Measurements from ENCODE around the gene SLC7A4.

Gene SLC7A4, protein sequence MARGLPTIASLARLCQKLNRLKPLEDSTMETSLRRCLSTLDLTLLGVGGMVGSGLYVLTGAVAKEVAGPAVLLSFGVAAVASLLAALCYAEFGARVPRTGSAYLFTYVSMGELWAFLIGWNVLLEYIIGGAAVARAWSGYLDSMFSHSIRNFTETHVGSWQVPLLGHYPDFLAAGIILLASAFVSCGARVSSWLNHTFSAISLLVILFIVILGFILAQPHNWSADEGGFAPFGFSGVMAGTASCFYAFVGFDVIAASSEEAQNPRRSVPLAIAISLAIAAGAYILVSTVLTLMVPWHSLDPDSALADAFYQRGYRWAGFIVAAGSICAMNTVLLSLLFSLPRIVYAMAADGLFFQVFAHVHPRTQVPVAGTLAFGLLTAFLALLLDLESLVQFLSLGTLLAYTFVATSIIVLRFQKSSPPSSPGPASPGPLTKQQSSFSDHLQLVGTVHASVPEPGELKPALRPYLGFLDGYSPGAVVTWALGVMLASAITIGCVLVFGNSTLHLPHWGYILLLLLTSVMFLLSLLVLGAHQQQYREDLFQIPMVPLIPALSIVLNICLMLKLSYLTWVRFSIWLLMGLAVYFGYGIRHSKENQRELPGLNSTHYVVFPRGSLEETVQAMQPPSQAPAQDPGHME

DNA sequence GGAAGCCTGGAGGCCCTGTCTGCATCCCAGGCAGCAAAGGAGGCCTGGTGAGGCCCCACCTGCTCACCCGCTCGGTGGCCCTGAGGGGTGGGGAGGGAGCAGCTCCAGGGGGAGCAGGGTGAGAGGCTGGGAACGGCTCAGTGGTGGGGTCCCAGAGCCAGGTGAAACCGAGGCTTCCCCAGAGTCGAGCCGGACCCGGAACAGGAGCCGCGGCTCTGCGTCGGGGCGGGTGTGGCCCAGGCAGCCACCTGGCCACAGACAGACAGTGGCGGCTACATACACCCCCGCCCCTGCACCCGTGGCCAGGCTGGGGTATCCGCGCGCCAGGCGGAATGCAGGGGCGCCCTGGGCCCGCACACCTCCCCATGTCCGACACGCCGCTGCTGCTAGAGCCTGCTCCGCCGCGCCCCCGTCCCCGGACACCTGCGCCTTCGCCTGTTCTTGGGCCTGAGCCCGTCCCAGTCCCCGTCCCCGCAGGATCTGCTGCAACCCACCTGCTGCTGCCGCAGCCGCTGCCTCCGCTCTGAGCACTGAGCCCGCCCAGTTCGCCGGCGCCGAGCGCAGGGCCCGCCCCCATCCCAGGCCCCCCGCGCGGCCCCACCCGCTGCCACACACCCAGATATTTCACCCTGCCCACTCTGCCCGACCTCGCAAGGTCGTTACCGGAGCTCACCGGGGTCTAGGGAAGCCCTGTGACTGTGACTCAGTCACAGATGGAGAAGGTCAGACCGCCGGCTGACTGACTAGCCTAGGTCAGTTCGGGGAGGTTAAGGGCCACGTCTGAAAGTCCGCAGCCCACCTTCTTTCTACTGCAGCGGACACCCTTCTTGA lies at the start of gene SLC7A4:
TSS of gene SLC7A4 (minus strand) at position 525 of the 831 bp plus-strand sequence. CDS start 749 bp downstream, outside the sequence.
- H3K4me3 ChIP-seq (replicated peaks in 1 of 2; ENCODE audit: low read depth in 2 of 2, low read length in 2 of 2), result no peak within 1 kb of the TSS
- TF ChIP-seq, protein P1, sequence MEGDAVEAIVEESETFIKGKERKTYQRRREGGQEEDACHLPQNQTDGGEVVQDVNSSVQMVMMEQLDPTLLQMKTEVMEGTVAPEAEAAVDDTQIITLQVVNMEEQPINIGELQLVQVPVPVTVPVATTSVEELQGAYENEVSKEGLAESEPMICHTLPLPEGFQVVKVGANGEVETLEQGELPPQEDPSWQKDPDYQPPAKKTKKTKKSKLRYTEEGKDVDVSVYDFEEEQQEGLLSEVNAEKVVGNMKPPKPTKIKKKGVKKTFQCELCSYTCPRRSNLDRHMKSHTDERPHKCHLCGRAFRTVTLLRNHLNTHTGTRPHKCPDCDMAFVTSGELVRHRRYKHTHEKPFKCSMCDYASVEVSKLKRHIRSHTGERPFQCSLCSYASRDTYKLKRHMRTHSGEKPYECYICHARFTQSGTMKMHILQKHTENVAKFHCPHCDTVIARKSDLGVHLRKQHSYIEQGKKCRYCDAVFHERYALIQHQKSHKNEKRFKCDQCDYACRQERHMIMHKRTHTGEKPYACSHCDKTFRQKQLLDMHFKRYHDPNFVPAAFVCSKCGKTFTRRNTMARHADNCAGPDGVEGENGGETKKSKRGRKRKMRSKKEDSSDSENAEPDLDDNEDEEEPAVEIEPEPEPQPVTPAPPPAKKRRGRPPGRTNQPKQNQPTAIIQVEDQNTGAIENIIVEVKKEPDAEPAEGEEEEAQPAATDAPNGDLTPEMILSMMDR (IDR thresholded peaks at IDR 0.05; ENCODE audit: low read depth, low read length), result no peak
- DNase-seq (ENCODE audit: low read depth in 2 of 2), result no peak

DNA sequence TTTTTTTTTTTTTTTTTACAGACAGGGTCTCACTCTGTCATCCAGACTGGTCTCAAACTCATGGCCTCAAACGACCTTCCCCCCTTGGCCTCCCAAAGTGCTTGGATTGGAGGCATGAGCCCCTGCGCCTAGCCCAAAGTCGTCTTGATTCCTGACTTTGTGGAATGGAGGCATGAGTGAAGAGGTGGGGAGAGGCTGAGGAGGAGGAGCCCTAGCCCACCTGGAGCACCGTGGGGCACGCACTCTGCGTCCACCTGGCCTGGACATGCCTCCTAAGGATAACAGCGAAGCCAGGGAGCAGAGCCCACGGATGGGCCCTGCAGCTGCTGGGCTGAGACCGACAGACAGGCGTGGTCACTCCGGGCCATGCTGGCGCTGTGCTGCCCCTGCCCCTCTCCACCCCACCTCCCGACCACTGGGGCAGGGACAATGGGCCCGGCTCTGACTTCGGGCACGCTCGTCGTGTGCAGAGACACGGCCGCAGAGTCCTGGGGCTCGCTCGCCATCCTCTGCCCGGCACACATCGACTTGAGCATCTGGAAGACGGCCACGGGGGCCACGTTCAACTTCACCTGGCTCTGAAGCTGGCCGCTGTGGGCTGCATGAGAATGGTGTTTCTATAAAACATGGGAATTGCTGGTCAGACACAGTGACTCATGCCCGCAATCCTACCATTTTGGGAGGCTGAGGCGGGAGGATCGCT lies 48.2 kb upstream of the SLC7A4 start:
- TF ChIP-seq, protein P1 (IDR thresholded peaks at IDR 0.05; ENCODE audit: low read depth, low read length), result no peak
- no peak overlapping the region for H3K4me3 ChIP-seq (replicated peaks in 1 of 2; ENCODE audit: low read depth in 2 of 2, low read length in 2 of 2)
- DNase-seq (ENCODE audit: low read depth in 2 of 2), result no peak

DNA sequence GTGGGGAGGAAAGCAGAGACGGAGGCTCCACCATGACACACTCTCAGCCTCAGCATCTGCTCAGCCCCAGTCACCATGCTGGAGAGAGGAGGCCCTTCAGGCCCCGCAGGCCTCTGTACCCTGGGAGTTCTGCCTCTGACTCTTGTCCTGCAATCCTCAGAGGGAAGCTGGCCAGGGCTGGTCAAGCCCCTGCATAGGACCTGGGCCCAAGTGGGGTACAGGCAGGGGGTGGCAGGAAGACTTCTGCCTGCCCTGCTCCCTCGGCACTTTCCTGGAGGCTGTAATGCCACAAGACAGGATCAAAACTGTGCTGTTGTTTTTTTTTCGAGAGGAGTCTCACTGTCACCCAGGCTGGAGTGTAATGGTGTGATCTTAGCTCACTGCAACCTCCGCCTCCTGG lies 47.1 kb upstream of the SLC7A4 start:
- H3K4me3 ChIP-seq (replicated peaks in 1 of 2; ENCODE audit: low read depth in 2 of 2, low read length in 2 of 2), result no peak overlapping the region
- no peak for DNase-seq (ENCODE audit: low read depth in 2 of 2)
- TF ChIP-seq, protein P1 (IDR thresholded peaks at IDR 0.05; ENCODE audit: low read depth, low read length), result no peak

DNA sequence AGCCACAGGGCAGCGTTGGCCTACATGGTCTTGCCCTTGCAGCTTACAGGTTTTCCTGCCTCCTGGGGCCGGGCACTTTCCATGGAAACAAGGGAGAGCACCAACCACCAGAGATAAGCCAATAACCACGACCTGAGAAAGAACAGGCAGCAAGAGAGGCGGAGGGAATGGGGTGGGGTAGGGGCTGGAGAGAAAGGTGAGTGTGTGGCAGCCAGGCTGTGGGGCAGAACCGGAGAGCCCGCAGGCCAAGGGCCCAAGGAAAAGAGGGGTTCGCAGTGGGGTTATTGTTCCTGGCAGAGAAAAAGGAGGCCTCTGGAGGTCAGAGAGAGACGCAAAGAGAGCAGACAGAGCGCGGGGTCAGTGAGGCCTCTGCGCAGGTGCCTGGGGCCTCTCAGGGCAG lies 46.6 kb upstream of the SLC7A4 start:
- TF ChIP-seq, protein P1 (IDR thresholded peaks at IDR 0.05; ENCODE audit: low read depth, low read length), result no peak
- no peak overlapping the region for H3K4me3 ChIP-seq (replicated peaks in 1 of 2; ENCODE audit: low read depth in 2 of 2, low read length in 2 of 2)
- no peak for DNase-seq (ENCODE audit: low read depth in 2 of 2)

DNA sequence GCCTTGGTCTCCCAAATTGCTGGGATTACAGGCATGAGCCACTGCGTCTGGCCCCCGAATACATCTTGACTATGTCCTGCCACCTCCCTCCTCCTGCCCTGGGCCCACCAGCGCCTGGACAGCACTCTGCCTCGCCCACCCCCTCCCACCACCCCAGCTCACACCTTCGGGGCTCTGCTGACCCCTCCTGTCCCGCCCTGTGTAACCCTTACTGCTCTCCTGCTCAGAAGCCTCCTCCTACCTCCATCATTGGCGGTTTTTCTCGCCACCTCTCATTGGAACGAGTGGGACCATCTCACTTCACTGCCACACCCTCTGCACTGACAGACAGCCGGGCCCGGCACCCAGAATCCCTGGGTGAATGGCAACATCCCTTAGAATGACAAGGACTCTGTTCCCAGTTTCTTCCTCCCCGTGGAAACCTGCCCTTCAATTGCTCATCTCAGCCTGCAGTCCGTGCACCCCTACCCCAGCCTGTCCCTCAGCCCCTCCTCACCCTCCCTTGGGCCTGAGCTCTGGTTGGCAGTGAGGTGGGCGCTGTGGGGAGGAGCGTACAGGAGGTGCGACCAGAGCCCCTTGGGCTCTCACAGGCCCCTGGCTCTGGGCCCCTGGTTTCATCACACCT lies 45.6 kb upstream of the SLC7A4 start:
- TF ChIP-seq, protein P1 (IDR thresholded peaks at IDR 0.05; ENCODE audit: low read depth, low read length), result no peak
- no peak overlapping the region for H3K4me3 ChIP-seq (replicated peaks in 1 of 2; ENCODE audit: low read depth in 2 of 2, low read length in 2 of 2)
- DNase-seq (ENCODE audit: low read depth in 2 of 2), result no peak
